Measurements from ENCODE around the gene CNDP1.
A peak's percentile ranks its signal among the peaks of the same experiment; 100 is the strongest.

The CNDP1 gene

GRCh38 chr18:74498712-74499627, 35.3 kb upstream of the CNDP1 start:
- no peak for TF ChIP-seq ZNF274 (IDR thresholded peaks at IDR 0.05; ENCODE audit: low read depth, low read length)
- H3K4me3 ChIP-seq (ENCODE audit: low read length) = peak overlapping the region; percentile 44; the same call in 1 of the 2 replicates

GRCh38 chr18:74499633-74500032, 34.7 kb upstream of the CNDP1 start:
- TF ChIP-seq ZNF274 (IDR thresholded peaks at IDR 0.05; ENCODE audit: low read depth, low read length) = no peak
- H3K4me3 ChIP-seq (ENCODE audit: low read length) = peak overlapping the region; percentile 44

GRCh38 chr18:74500372-74500771, 33.9 kb upstream of the CNDP1 start:
- TF ChIP-seq ZNF274 (IDR thresholded peaks at IDR 0.05; ENCODE audit: low read depth, low read length) = no peak
- peak overlapping the region; percentile 30; the same call in 1 of the 2 replicates for H3K4me3 ChIP-seq (ENCODE audit: low read length)

GRCh38 chr18:74500774-74501173, 33.5 kb upstream of the CNDP1 start:
- H3K4me3 ChIP-seq (ENCODE audit: low read length) = peak overlapping the region; percentile 30; the same call in 1 of the 2 replicates

- no peak for TF ChIP-seq ZNF274 (IDR thresholded peaks at IDR 0.05; ENCODE audit: low read depth, low read length)
- H3K4me3 ChIP-seq (ENCODE audit: low read length) = no peak overlapping the region; the same call in 1 of the 2 replicates
Observed at GRCh38 chr18:74501386-74501785, 32.9 kb upstream of the CNDP1 start.

- no peak overlapping the region for H3K4me3 ChIP-seq (ENCODE audit: low read length)
- TF ChIP-seq ZNF274 (IDR thresholded peaks at IDR 0.05; ENCODE audit: low read depth, low read length) = no peak
Observed at GRCh38 chr18:74503137-74503536, 31.2 kb upstream of the CNDP1 start.

GRCh38 chr18:74505776-74506175, 28.5 kb upstream of the CNDP1 start:
- H3K4me3 ChIP-seq (ENCODE audit: low read length) = no peak overlapping the region
- TF ChIP-seq ZNF274 (IDR thresholded peaks at IDR 0.05; ENCODE audit: low read depth, low read length) = no peak

GRCh38 chr18:74506448-74507084, 27.7 kb upstream of the CNDP1 start:
- TF ChIP-seq ZNF274 (IDR thresholded peaks at IDR 0.05; ENCODE audit: low read depth, low read length) = no peak
- H3K4me3 ChIP-seq (ENCODE audit: low read length) = no peak overlapping the region

- no peak overlapping the region for H3K4me3 ChIP-seq (ENCODE audit: low read length)
- no peak for TF ChIP-seq ZNF274 (IDR thresholded peaks at IDR 0.05; ENCODE audit: low read depth, low read length)
Observed at GRCh38 chr18:74507097-74507881, 27.0 kb upstream of the CNDP1 start.

GRCh38 chr18:74507927-74508326, 26.4 kb upstream of the CNDP1 start:
- H3K4me3 ChIP-seq (ENCODE audit: low read length) = no peak overlapping the region

GRCh38 chr18:74508366-74508765, 25.9 kb upstream of the CNDP1 start:
- no peak for TF ChIP-seq ZNF274 (IDR thresholded peaks at IDR 0.05; ENCODE audit: low read depth, low read length)
- H3K4me3 ChIP-seq (ENCODE audit: low read length) = no peak overlapping the region

More at GRCh38 chr18:74507927-74508326, 26.4 kb upstream of the CNDP1 start:
- TF ChIP-seq ZNF274 (IDR thresholded peaks at IDR 0.05; ENCODE audit: low read depth, low read length) = no peak

- no peak overlapping the region for H3K4me3 ChIP-seq (ENCODE audit: low read length)
- TF ChIP-seq ZNF274 (IDR thresholded peaks at IDR 0.05; ENCODE audit: low read depth, low read length) = no peak
Observed at GRCh38 chr18:74508821-74509225, 25.5 kb upstream of the CNDP1 start.

GRCh38 chr18:74509856-74510769, 24.2 kb upstream of the CNDP1 start:
- no peak for TF ChIP-seq ZNF274 (IDR thresholded peaks at IDR 0.05; ENCODE audit: low read depth, low read length)
- H3K4me3 ChIP-seq (ENCODE audit: low read length) = no peak overlapping the region

All from GM08714 (cell line).